HG03565 (cell line): Measurements from ENCODE around the gene SLC25A39.
"Not testable (repeated sequence)": the region's sequence is repeated elsewhere in the genome, so short reads cannot be mapped to it uniquely, and the experiment has no call there.

Source experiments
- ATAC-seq: cut with Tn5 transposase; IDR thresholded peaks from one replicate; pipeline ENCODE4 v1.9.1; 2021; ENCODE audit warnings: mild to moderate bottlenecking, moderate library complexity; ENCODE audit not compliant: unreplicated experiment

Gene SLC25A39, protein sequence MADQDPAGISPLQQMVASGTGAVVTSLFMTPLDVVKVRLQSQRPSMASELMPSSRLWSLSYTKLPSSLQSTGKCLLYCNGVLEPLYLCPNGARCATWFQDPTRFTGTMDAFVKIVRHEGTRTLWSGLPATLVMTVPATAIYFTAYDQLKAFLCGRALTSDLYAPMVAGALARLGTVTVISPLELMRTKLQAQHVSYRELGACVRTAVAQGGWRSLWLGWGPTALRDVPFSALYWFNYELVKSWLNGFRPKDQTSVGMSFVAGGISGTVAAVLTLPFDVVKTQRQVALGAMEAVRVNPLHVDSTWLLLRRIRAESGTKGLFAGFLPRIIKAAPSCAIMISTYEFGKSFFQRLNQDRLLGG

DNA sequence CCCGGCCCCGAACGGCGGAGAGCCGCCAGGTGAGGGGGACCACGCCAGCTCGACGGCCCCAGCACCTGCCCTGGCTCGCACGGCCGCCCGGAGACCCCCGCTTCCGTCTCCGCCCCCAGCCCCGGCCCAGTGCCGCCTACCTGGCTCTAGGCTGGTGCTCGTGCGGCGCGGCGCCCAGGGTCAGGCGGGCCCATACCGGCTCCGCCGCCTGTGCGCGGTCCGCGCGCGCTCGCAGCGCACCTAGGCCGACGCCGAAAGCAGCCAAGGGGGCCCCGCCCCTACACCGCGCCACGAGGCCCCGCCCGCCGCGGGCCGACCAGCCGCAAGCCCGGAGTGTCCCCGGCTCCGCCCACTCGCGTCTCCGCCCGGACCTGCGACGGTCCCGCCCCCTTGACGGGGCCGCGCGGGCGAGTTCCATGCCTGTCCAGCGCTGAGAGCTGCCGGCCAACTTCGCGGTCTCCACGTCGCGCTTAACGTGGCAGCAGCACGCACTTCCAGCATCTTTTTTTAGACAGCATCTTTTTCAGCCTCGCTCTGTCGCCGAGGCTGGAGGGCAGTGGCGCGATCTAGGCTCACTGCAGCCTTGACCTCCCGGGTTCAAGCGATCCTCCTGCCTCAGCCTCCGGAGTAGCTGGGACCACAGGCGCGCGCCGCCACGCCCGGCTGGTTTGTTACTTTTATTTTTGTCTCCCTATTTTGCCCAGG lies at the start of gene SLC25A39:
Gene SLC25A39, minus strand, starts transcription at position 253 of the 705 bp plus-strand sequence. CDS start 1,261 bp downstream, outside the sequence.
- peak; percentile 54 for ATAC-seq

DNA sequence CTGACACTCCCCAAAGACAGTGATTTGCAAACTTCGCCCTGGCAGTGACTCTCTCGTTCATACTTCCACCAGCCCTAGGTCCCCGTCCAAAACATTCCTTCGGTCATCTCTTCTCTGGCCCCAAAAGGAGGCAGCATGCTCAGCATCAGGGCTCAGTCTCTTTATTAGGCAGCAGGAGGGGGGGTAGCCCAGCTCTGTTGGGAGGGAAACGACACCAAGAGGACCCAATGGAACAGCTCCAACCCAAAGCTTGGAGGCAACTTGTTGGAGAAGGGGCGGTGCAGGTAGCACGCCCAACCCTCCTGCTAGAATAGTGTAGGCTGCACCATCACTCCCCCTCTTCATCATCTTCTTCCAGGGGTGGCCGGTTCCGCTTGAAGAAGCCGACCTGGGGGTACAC lies 47.4 kb upstream of the SLC25A39 start:
- ATAC-seq: no peak

GRCh38 chr17:44369414-44370023 lies 44.9 kb upstream of the SLC25A39 start:
- ATAC-seq: not testable (repeated sequence)

- not testable (repeated sequence) for ATAC-seq
Observed at GRCh38 chr17:44368391-44369243, 44.0 kb upstream of the SLC25A39 start.

DNA sequence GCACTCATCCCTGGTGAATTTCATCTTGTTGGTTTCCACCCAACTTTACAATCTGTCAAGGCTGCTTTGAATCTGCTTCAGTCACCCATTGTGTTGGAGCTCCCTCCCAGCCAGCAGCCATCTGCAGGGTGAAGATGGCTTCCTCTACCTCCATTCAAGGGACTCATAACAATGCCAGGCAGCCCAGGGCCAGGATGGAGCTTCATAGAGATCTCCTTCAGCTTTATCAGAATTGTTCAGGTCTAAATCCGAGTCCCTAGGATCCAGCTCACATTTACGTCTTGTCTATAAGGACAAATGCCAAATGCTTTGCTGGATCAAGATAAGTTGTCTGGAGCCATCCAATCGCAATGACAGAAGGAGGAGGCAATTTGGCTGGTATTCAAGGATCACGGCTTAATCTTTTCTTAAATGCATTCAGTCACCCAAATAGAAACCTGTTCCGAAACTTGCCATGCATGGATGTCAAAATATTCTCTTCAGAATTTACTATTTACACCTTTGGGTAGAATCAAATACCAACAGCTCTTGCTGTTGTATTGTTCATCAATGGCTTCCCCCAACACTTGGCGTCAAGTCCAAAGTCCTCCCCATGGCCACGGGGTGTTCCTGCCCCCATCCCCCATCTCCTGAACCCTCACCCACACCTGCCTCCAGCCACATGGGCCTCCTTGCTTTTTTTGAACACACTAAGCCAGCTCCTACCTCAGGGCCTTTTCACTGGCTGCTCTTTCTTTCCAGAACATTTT lies 42.8 kb upstream of the SLC25A39 start:
- ATAC-seq: no peak

- ATAC-seq: not testable (repeated sequence)
Observed at GRCh38 chr17:44365051-44365450, 40.4 kb upstream of the SLC25A39 start.

DNA sequence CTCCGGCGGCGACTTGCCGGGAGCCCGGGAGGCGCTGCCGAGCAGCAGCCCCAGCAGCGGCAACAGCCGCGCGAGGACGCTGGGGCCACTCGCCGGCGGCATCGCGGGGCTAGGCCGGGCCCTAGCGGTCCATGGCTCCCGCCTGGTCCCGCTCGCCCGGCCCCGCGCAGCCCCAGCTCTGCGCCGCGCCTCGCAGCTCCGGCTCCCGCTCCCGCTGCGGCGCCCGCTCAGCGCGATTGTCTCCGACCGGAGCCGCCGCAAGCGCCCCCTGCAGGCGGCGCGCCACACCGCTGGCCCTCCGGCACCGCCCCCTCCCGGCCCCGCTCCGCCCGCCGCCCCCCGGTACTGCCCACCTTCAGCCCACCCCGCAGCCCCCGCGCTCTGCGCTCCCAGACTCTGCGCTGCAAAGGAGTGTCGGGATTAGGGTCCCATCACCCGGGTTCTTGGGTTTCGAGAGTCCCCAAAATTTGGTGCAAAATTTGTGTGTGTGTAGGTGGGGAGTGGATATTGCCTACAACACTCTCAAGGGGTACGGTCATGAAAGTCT lies 39.1 kb upstream of the SLC25A39 start, which contains the start of gene FAM171A2:
Gene FAM171A2, minus strand, starts transcription at position 241 of the 547 bp plus-strand sequence. Its CDS starts 139 bp downstream, at position 102.
- no peak for ATAC-seq

- no peak for ATAC-seq
Observed at GRCh38 chr17:44362949-44363612, 38.5 kb upstream of the SLC25A39 start.

DNA sequence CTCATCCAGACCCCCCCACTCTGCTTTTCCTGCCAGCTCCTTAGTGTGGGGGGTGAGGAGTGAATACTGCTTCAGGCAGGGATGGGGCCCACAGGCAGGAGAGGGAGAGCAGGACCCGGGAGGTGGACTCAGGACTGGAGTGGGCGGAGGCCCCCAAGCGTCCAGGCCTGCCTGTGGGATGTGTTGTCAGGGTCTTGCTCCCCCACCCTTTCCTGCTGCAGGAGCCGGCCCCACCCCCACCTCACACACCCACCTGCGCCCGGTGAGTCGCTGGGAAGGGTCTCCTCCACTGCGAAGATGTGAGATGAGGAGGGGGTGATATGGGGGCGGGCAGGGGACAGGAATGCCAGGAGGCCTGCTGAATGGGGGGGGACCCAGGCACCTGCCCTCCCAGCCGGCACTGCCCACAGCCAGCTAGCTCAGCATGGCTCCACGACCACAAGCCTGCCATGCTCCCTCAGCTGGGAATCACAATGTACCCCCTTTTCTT lies 37.9 kb upstream of the SLC25A39 start:
- no peak for ATAC-seq

DNA sequence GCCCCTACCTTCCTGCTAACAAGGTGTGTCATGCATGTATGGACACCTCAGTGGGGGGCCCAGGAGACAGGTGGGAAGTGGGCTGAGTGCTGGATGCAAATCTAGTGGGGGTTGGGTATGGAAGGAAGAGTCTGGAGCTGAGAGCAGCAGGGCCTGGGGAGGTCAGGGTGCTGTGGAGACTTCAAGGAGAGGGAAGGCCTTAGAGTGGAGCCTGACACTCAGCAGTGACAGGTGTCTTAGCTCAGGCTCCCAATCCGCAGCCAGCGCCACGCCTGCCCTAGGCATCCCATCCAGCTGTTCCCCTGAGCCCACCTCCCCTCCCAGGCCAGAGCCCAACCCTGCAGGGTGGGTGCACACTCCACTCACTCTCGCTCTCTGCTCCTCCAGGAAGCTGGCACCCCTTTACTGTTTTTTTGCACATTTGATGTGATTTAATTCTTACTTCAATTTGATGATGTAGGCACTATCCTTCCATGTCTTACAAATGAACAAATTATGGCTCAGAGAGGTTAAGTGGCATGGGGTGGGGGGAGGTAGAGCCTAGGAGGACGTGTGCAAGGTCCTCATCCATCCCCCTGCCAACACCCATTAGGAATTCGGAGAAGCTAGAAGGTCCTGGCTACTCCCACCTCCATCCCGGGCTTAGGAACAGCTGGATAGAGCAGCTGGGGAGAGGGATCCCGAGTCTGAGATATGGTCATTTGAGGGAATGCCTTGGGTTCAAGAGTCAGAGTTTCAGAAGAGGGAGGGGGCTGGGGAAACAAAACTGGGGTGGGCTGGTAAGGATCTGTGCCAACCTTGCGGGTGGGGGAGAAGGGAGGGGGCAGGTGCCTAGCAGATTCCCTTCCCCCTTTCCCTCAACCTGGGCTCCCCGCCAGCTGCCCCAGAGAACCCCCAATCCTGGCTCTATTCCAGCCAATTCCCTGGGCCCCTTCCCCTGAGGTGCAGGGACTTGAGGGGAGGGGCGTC lies 37.0 kb upstream of the SLC25A39 start:
- ATAC-seq: no peak

GRCh38 chr17:44360826-44361225 lies 36.2 kb upstream of the SLC25A39 start:
- no peak for ATAC-seq

DNA sequence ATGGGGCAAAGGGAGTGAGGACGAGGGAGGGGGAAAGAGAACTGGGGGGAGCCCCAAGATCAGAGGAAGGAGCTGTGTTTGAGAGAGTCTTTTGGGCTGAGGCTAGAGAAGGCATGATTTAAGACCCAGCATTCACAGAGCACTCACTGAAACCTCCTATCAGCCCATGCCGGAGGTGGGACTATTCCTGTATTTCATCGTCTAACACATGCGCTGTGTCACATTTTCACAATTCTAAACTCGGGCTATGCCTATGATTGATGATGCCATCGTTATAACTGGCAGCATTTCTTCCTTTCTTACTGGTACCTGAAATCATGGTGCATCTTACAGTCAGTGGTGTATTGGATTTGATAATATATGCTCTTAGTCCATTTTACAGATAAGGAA lies 35.5 kb upstream of the SLC25A39 start:
- ATAC-seq: no peak

DNA sequence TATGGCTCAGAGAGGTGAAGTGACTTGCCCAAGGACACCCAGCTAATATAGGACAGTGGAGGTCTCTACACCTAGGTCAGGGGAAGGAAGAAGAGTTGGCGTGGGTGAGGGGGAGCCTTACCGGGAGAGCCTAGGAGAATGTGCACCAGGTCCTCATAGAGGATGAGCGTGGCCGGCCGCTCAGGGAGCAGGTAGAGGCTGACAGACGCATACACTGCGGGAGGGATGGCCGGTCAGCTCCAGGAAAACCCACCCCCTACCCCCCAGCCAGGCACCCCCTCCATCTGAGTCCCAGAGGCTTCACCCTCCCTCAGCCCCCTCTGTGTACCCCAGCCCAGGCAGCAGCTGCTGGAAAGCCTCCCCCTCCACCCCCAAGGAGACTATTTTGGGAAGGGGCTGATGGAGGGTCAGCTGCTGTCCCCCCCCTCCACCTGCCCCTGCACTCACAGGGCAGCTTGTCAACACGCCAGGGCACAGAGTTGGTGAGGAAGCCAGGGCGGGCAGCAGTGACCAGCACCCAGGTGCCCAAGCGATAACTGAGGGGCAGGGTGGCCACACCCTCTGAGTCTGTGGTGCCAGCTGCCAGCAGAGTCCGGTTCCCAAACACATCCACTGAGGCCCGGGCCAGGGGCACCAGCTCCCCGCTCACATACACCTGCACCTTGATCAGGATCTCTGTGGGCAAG lies 35.0 kb upstream of the SLC25A39 start:
- ATAC-seq: no peak

DNA sequence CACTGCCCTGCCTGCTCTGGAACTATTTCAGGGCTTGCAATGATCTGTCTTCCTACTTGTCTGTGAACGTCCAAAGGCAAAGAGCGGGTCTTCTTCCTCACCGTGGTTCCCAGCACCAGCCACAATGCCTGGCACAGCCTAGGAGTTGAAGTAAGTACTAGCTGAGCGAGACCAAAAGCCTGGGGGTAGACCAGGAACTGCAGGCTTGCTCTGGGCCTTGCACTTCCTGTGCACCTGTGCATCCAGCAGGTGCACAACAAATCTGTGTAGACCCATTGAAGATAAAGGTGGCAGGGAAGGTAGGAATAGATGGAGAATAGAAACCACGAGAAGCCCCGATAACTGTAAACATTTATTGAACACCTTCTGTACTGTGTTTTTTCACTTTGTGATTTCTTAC lies 34.4 kb upstream of the SLC25A39 start:
- ATAC-seq: no peak

DNA sequence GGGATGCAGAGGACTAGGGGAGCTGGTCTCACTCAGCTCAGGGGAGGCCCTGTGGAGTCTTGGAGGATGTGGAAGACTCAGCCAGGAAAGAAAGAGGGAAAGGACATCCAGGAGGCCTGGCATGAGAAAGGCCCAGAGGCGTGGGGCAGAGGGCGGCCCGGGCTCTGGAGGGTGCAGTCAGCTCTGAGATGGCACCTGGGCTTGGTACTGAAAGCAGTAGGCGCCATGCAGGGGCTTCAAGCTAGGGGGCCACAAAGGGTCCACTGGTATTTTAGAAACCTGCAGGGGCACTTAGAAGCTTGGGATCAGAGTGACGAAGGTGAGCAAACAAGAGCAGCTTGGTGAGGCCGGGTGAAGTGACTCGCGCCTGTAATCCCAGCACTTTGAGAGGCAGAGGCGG lies 33.4 kb upstream of the SLC25A39 start:
- ATAC-seq: no peak

- ATAC-seq: no peak
Observed at GRCh38 chr17:44356241-44356640, 31.6 kb upstream of the SLC25A39 start.

DNA sequence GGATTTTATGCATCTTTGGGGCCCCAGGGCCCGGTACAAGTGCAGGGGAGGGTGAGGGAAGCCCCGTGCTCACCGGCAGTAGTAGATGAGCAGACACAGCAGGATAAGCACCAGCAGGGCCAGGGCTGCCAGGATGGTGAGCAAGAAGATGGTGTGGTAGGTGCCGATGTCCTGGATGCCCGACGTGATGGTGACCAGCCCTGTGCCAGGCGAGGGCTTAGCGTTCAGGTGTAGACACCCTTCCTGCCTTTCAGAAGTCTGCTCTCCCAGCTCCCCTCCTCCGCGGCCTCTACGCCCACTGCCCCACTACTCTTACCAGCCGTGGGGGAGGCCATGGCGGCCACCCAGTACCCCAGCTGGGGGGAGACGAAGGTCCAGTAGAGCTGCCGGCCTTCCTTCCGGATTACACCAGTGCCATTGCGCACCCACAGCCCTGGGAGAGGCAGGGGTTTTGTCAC lies 31.0 kb upstream of the SLC25A39 start:
- ATAC-seq: no peak
